IMR-90 (cell line): Measurements from ENCODE around the gene ATRN. TPM values are rescaled to one million over a fixed set of nuclear protein-coding genes. Genes with fewer than 3 reads are reported as not detected.

ENCODE experiments used
- ATAC-seq: fragments of 200-7000 bp; cut with Tn5 transposase; 2 replicates; pipeline ENCODE4 v1.9.1; 2020; ENCODE audit warnings: low read depth, mild to moderate bottlenecking, moderate library complexity
- BruUV-seq: library from RNA; stranded (reverse); fragments of 400-500 nt; replicated peaks from 2 replicates; lab custom pipeline; 2021; lab: Mats Ljungman, UMichigan
- CTCF ChIA-PET: fragments of 300-600 bp; formaldehyde crosslinking; extraction: SDS; loops from one replicate; lab custom pipeline; 2021; ENCODE audit warnings: antibody characterized with exemption; lab: Yijun Ruan, JAX
- POLR2A ChIA-PET: fragments of 300-600 bp; sonication (Branson Sonifier 250); formaldehyde crosslinking; loops from one replicate; lab custom pipeline; 2022; ENCODE audit warnings: antibody characterized with exemption; ENCODE audit not compliant: unreplicated experiment; lab: Charles Lee
- DNase-seq: peaks from one replicate; pipeline ENCODE4 v3.0.0; 2013
- H2AFZ ChIP-seq: replicated peaks from 2 replicates; pipeline ENCODE3; 2013; ENCODE audit warnings: low read length, mild to moderate bottlenecking; ENCODE audit not compliant: poor library complexity
- H2AK5ac ChIP-seq: 2 replicates; pipeline ENCODE4 v1.6.1; 2013; ENCODE audit warnings: low read depth, low read length, inconsistent platforms
- H2AK9ac ChIP-seq: replicated peaks from 2 replicates; pipeline ENCODE3; 2013; ENCODE audit warnings: mild to moderate bottlenecking, low read depth, low read length, moderate library complexity; ENCODE audit not compliant: poor library complexity
- H2BK120ac ChIP-seq: 2 replicates; pipeline ENCODE4 v1.6.1; 2013; ENCODE audit warnings: low read depth, low read length, inconsistent platforms
- H2BK15ac ChIP-seq: 3 replicates; pipeline ENCODE4 v1.6.1; 2013; ENCODE audit warnings: low read depth, low read length, inconsistent platforms
- H2BK20ac ChIP-seq: 2 replicates; pipeline ENCODE4 v1.6.1; 2013; ENCODE audit warnings: low read depth, mild to moderate bottlenecking, inconsistent platforms, low read length, moderate library complexity
- H2BK5ac ChIP-seq: 2 replicates; pipeline ENCODE4 v1.6.1; 2013; ENCODE audit warnings: mild to moderate bottlenecking, low read depth, low read length, inconsistent platforms; ENCODE audit not compliant: poor library complexity, severe bottlenecking
- H3K14ac ChIP-seq: replicated peaks from 2 replicates; pipeline ENCODE4 v1.6.1; 2013; ENCODE audit warnings: low read depth, low read length, inconsistent platforms
- H3K18ac ChIP-seq: 2 replicates; pipeline ENCODE4 v1.6.1; 2013; ENCODE audit warnings: low read depth, low read length, control low read depth
- H3K23ac ChIP-seq: 2 replicates; pipeline ENCODE4 v1.6.1; 2013; ENCODE audit warnings: low read depth, low read length, inconsistent platforms
- H3K27ac ChIP-seq: 2 replicates; pipeline ENCODE4 v1.5.1; 2013; ENCODE audit warnings: mild to moderate bottlenecking, control low read depth, low read length; ENCODE audit not compliant: insufficient read depth
- H3K27me3 ChIP-seq: 2 replicates; pipeline ENCODE4 v1.6.1; 2013; ENCODE audit warnings: low read length; ENCODE audit not compliant: control insufficient read depth, insufficient read depth
- H3K36me3 ChIP-seq: 2 replicates; pipeline ENCODE4 v1.6.1; 2013; ENCODE audit warnings: low read length, mixed read lengths; ENCODE audit not compliant: control insufficient read depth, insufficient read depth
- H3K4ac ChIP-seq: 2 replicates; pipeline ENCODE4 v1.6.1; 2013; ENCODE audit warnings: low read depth, low read length, inconsistent platforms
- H3K4me1 ChIP-seq: 2 replicates; pipeline ENCODE4 v1.6.1; 2013; ENCODE audit warnings: low read length, mixed read lengths; ENCODE audit not compliant: control insufficient read depth, insufficient read depth
- H3K4me2 ChIP-seq: 2 replicates; pipeline ENCODE4 v1.6.1; 2013; ENCODE audit warnings: low read depth, mild to moderate bottlenecking, control low read depth, low read length, moderate library complexity
- H3K4me3 ChIP-seq: 2 replicates; pipeline ENCODE4 v1.5.1; 2013; ENCODE audit warnings: low read depth, mild to moderate bottlenecking, control low read depth, low read length, moderate library complexity; ENCODE audit not compliant: insufficient read depth
- H3K56ac ChIP-seq: 2 replicates; pipeline ENCODE4 v1.6.1; 2013; ENCODE audit warnings: low read length, inconsistent platforms; ENCODE audit not compliant: insufficient read depth; ENCODE audit errors: extremely low read depth
- H3K79me1 ChIP-seq, 2 experiments: 2 replicates each; pipeline ENCODE4 v1.6.1; 2013; ENCODE audit warnings: low read length in 2 of 2, inconsistent platforms in 1 of 2, low read depth in 1 of 2
- H3K9ac ChIP-seq: 2 replicates; pipeline ENCODE4 v1.6.1; 2013; ENCODE audit warnings: low read depth, low read length, control low read depth
- H3K9me1 ChIP-seq: 2 replicates; pipeline ENCODE4 v1.6.1; 2013; ENCODE audit warnings: low read length, inconsistent platforms; ENCODE audit not compliant: insufficient read depth
- H3K9me3 ChIP-seq: 2 replicates; pipeline ENCODE4 v1.6.1; 2013; ENCODE audit warnings: low read length; ENCODE audit not compliant: control insufficient read depth, insufficient read depth
- H4K20me1 ChIP-seq: 2 replicates; pipeline ENCODE4 v1.6.1; 2013; ENCODE audit warnings: low read length, inconsistent platforms; ENCODE audit not compliant: insufficient read depth
- H4K5ac ChIP-seq: 2 replicates; pipeline ENCODE4 v1.6.1; 2013; ENCODE audit warnings: mild to moderate bottlenecking, low read depth, low read length, control low read depth
- H4K8ac ChIP-seq, 2 experiments: 2 replicates each; pipeline ENCODE4 v1.6.1; 2013; ENCODE audit warnings: low read depth in 2 of 2, low read length in 2 of 2, control low read depth in 1 of 2, inconsistent platforms in 1 of 2
- H4K91ac ChIP-seq: 2 replicates; pipeline ENCODE4 v1.6.1; 2013; ENCODE audit warnings: low read depth, low read length, inconsistent platforms; ENCODE audit not compliant: insufficient read depth
- CEBPB ChIP-seq: IDR thresholded peaks from 2 replicates; pipeline ENCODE4 v1.6.1; 2012; ENCODE audit warnings: low read depth, low read length, improper control_type of control experiment
- CHD1 ChIP-seq: IDR thresholded peaks from 2 replicates; pipeline ENCODE4 v1.6.1; 2012; ENCODE audit warnings: low read depth, low read length, improper control_type of control experiment
- FOS ChIP-seq: fragments of 150-350 bp; IDR thresholded peaks from 2 replicates; pipeline ENCODE4 v1.6.1; 2016; ENCODE audit warnings: low read depth, low read length
- MAFK ChIP-seq: IDR thresholded peaks from 2 replicates; pipeline ENCODE4 v1.6.1; 2012; ENCODE audit warnings: low read depth, low read length, improper control_type of control experiment
- MXI1 ChIP-seq: IDR thresholded peaks from 2 replicates; pipeline ENCODE4 v1.6.1; 2012; ENCODE audit warnings: low read depth, mild to moderate bottlenecking, low read length, moderate library complexity, borderline replicate concordance
- NFE2L2 ChIP-seq: fragments of 150-350 bp; IDR thresholded peaks from 2 replicates; pipeline ENCODE4 v1.6.1; 2016; ENCODE audit warnings: low read depth, mild to moderate bottlenecking, low read length
- POLR2A ChIP-seq: IDR thresholded peaks from 2 replicates; pipeline ENCODE4 v1.6.1; 2012; ENCODE audit warnings: mild to moderate bottlenecking, low read depth, low read length
- RAD21 ChIP-seq: IDR thresholded peaks from 2 replicates; pipeline ENCODE4 v1.6.1; 2012; ENCODE audit warnings: low read length, improper control_type of control experiment
- RFX5 ChIP-seq: IDR thresholded peaks from 2 replicates; pipeline ENCODE4 v1.8.0; 2012; ENCODE audit warnings: low read depth, mild to moderate bottlenecking, low read length, moderate library complexity
- WGBS, 2 experiments: methylation state at CpG; one replicate each; pipeline versions ENCODE4 v1.1.5 to v1.1.7; 2013; ENCODE audit warnings: missing lambda C conversion rate in 2 of 2; ENCODE audit not compliant: insufficient read length in 1 of 2; ENCODE audit errors: extremely low coverage in 2 of 2; 5-methylcytosine and 5-hydroxymethylcytosine counted together
- dilution Hi-C: fragments of 300-500 bp; cut with HindIII; formaldehyde crosslinking; loops from one replicate; pipeline ENCODE4 v1.14.3; 2018; ENCODE audit warnings: low sequenced_read_pairs; ENCODE audit not compliant: unreplicated experiment
- in situ Hi-C: fragments of 300-500 bp; cut with MboI; formaldehyde crosslinking; loops from 3 replicates; pipeline ENCODE4 v1.14.3; 2019; ENCODE audit warnings: low sequenced_read_pairs, inconsistent platforms, mixed read lengths
- intact Hi-C: fragments of 100-400 bp; cut with micrococcal nuclease; formaldehyde crosslinking; loops from 2 replicates; pipeline ENCODE4 v1.10.0; 2022
- polyA plus RNA-seq, 3 experiments: library from polyadenylated mRNA; depleted of rRNA; stranded (reverse); fragments of >200 nt; gene quantifications; 2 replicates each; pipeline ENCODE4 v1.2.3, GENCODE V29; 2012; ENCODE audit warnings: low replicate concordance in 1 of 3
- total RNA-seq: library from RNA; depleted of rRNA; stranded (reverse); fragments of >200 nt; gene quantifications from 2 replicates; pipeline ENCODE4 v1.2.3, GENCODE V29; 2012
- TF ChIP-seq, protein P1 (sequence below): conservative IDR thresholded peaks from 2 replicates; pipeline ENCODE4 v1.5.1; 2012; ENCODE audit warnings: mild to moderate bottlenecking, low read depth, low read length, improper control_type of control experiment
- TF ChIP-seq, protein P2 (sequence below): fragments of 150-350 bp; IDR thresholded peaks from 2 replicates; pipeline ENCODE4 v1.6.1; 2016; ENCODE audit warnings: low read depth, mild to moderate bottlenecking, low read length, moderate library complexity, borderline replicate concordance

Gene ATRN
- total and polyA plus RNA-seq, 2 of the 4 experiments (the other 2 are of a cell fraction) = 32.3 to 46.2 TPM

DNA sequence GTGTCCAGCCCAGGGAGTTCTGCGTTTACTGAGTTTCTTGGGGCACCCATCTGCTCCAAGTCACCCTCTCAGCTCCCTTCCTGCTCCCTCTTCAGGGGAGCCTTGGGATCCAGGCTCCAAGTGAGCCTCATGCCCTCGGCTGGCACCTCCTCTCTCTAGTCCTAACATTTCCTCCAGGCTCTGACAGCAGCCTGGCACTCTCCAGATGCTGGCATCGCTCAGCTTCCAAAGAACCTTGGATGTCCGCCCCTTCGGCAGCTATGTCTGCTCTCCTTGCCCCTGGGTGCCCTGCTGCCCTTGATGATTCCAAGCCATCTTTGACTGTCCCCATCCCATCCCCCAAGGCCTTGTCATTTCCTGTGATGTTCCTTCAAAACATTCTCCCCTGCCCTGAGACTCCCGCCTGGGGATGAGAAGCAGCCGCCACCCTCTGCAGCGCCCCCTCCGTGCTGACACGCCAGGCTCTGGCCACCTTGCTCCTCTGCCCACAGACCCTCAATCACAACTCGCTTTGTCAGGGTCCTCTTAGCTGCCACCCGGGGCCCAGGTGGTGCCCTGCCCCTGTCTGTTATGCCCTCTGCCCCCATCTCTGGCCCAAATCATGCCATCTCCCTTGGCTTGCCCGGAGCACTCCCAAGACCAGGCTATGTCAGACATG, 199.0 kb downstream of the ATRN start:
- Histone ChIP-seq H2AFZ (no peak overlapping the region), H3K18ac (no peak overlapping the region), H2BK120ac (no peak overlapping the region), H3K4me2 (no peak overlapping the region), H3K27me3 (peaks cover 43% of the 10 kb centered on the region), H2BK15ac (no peak overlapping the region), H2AK9ac (no peak overlapping the region), H3K9me1 (no peaks in the 10 kb centered on the region), H4K8ac (no peak overlapping the region), H3K36me3 (no peaks in the 10 kb centered on the region), H4K20me1 (no peaks in the 10 kb centered on the region), H3K4me1 (0 out of 2 replicates have a peak, but pooled peaks cover 3% of the 10 kb centered on the region), H3K56ac (no peak overlapping the region), H3K4me3 (no peak overlapping the region), H3K9ac (no peak overlapping the region), H3K27ac (no peak overlapping the region), H3K14ac (no peak overlapping the region), H2BK20ac (no peak overlapping the region), H3K4ac (no peak overlapping the region), H2AK5ac (no peak overlapping the region), H3K79me1 (no peaks in the 10 kb centered on the region), H4K5ac (no peak overlapping the region), H3K23ac (no peak overlapping the region), H2BK5ac (no peak overlapping the region), H3K9me3 (no peaks in the 10 kb centered on the region), H4K91ac (no peak overlapping the region)
- dilution Hi-C loops = no loop called here
- intact Hi-C loops = loop anchor here (10.0 kb wide), 1 partner anchor 415 kb away; no protein-coding TSS in a partner anchor
- POLR2A ChIA-PET = no interaction called here
- no peak for TF ChIP-seq CEBPB
- TF ChIP-seq, protein P1, sequence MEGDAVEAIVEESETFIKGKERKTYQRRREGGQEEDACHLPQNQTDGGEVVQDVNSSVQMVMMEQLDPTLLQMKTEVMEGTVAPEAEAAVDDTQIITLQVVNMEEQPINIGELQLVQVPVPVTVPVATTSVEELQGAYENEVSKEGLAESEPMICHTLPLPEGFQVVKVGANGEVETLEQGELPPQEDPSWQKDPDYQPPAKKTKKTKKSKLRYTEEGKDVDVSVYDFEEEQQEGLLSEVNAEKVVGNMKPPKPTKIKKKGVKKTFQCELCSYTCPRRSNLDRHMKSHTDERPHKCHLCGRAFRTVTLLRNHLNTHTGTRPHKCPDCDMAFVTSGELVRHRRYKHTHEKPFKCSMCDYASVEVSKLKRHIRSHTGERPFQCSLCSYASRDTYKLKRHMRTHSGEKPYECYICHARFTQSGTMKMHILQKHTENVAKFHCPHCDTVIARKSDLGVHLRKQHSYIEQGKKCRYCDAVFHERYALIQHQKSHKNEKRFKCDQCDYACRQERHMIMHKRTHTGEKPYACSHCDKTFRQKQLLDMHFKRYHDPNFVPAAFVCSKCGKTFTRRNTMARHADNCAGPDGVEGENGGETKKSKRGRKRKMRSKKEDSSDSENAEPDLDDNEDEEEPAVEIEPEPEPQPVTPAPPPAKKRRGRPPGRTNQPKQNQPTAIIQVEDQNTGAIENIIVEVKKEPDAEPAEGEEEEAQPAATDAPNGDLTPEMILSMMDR = no peak
- no peak for TF ChIP-seq MXI1
- TF ChIP-seq RAD21 = no peak
- no peak for TF ChIP-seq RFX5
- no peak for TF ChIP-seq POLR2A
- TF ChIP-seq, protein P2, sequence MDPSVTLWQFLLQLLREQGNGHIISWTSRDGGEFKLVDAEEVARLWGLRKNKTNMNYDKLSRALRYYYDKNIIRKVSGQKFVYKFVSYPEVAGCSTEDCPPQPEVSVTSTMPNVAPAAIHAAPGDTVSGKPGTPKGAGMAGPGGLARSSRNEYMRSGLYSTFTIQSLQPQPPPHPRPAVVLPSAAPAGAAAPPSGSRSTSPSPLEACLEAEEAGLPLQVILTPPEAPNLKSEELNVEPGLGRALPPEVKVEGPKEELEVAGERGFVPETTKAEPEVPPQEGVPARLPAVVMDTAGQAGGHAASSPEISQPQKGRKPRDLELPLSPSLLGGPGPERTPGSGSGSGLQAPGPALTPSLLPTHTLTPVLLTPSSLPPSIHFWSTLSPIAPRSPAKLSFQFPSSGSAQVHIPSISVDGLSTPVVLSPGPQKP = no peak
- TF ChIP-seq CHD1 = no peak
- TF ChIP-seq NFE2L2 = no peak
- TF ChIP-seq MAFK = no peak
- TF ChIP-seq FOS = no peak
- ATAC-seq (no peak), DNase-seq (no peak)
- in situ Hi-C loops = no loop called here
- no TSS peak for BruUV-seq
- WGBS, 2 experiments = 72% methylated on average over 6 of the region's 13 CpGs; no CpG with 5 or more reads in 1 of the 2 experiments
- CTCF ChIA-PET = interaction anchor here (0.5 kb wide), 1 partner anchor 57 kb away, joined by 3 read pairs; no protein-coding TSS in a partner anchor
